DND-41 (cell line): ENCODE results near the gene DDX47.
A peak's percentile ranks its signal among the peaks of the same experiment; 100 is the strongest.

ENCODE experiments used
- ATAC-seq: fragments of 200-7000 bp; cut with Tn5 transposase; 3 replicates; pipeline ENCODE4 v1.9.1; 2021; ENCODE audit warnings: low read depth; ENCODE audit not compliant: insufficient read depth
- DNase-seq: peaks from one replicate; pipeline ENCODE4 v3.0.0-alpha.2; 2020
- H2AFZ ChIP-seq: 2 replicates; pipeline ENCODE4 v1.6.0; 2012; ENCODE audit warnings: low read depth, low read length
- H3K27ac ChIP-seq: 2 replicates; pipeline ENCODE4 v1.5.1; 2012; ENCODE audit warnings: low read length, inconsistent platforms
- H3K27me3 ChIP-seq: fragments of 200-600 bp; sonication (generic); 2 replicates; pipeline ENCODE4 v1.6.0; 2012; ENCODE audit warnings: low read length, mild to moderate bottlenecking, inconsistent platforms; ENCODE audit not compliant: insufficient read depth, poor library complexity
- H3K36me3 ChIP-seq: 2 replicates; pipeline ENCODE4 v1.5.1; 2012; ENCODE audit warnings: low read length, inconsistent platforms; ENCODE audit not compliant: insufficient read depth
- H3K4me1 ChIP-seq: 2 replicates; pipeline ENCODE4 v1.5.1; 2012; ENCODE audit warnings: mild to moderate bottlenecking, low read length; ENCODE audit not compliant: insufficient read depth
- H3K4me2 ChIP-seq: 2 replicates; pipeline ENCODE4 v1.6.0; 2012; ENCODE audit warnings: mild to moderate bottlenecking, moderate library complexity, low read length, inconsistent platforms; ENCODE audit not compliant: insufficient read depth
- H3K4me3 ChIP-seq, 2 experiments: fragments of 200-600 bp in 1 of 2; shearing (Covaris generic) in 1 of 2; 2 replicates each; pipeline ENCODE4 v1.5.1; 2012 to 2016; ENCODE audit warnings: inconsistent platforms in 2 of 2, low read length in 2 of 2, mild to moderate bottlenecking in 2 of 2, low read depth in 1 of 2, moderate library complexity in 1 of 2
- H3K79me2 ChIP-seq: 2 replicates; pipeline ENCODE4 v1.6.0; 2012; ENCODE audit warnings: low read length, inconsistent platforms; ENCODE audit not compliant: insufficient read depth
- H3K9ac ChIP-seq: 2 replicates; pipeline ENCODE4 v1.6.0; 2012; ENCODE audit warnings: low read depth, mild to moderate bottlenecking, inconsistent platforms, low read length, moderate library complexity
- H3K9me3 ChIP-seq: 2 replicates; pipeline ENCODE4 v1.5.1; 2012; ENCODE audit warnings: low read length, moderate library complexity, mild to moderate bottlenecking, inconsistent platforms; ENCODE audit not compliant: insufficient read depth, severe bottlenecking
- H4K20me1 ChIP-seq: 2 replicates; pipeline ENCODE4 v1.6.0; 2012; ENCODE audit warnings: low read length; ENCODE audit not compliant: insufficient read depth
- EZH2 ChIP-seq: IDR thresholded peaks from 3 replicates; pipeline ENCODE4 v1.6.1; 2012; ENCODE audit warnings: borderline replicate concordance, low read depth, mild to moderate bottlenecking, moderate library complexity, low read length, inconsistent platforms; ENCODE audit not compliant: severe bottlenecking
- TF ChIP-seq, protein P1 (sequence below): IDR thresholded peaks from 2 replicates; pipeline ENCODE4 v1.5.1; 2012; ENCODE audit warnings: borderline replicate concordance, low read length, moderate library complexity, mild to moderate bottlenecking; ENCODE audit not compliant: poor library complexity, severe bottlenecking; ENCODE audit errors: extremely low read depth

DDX47 gene

GRCh38 chr12:12813120-12814101 lies at the start of gene DDX47:
TSS of gene DDX47 (plus strand) at chr12:12813346. CDS start at chr12:12813368, 22 bp downstream.
- peaks cover 40% of the 10 kb centered on the region for H3K4me1 ChIP-seq
- peak within 1 kb of the TSS; percentile 93 for H3K4me2 ChIP-seq
- peak within 1 kb of the TSS; percentile 86 for H2AFZ ChIP-seq
- H3K27ac ChIP-seq, result peak within 1 kb of the TSS; percentile 79
- H3K79me2 ChIP-seq, result peaks cover 51% of the 10 kb centered on the region
- peak within 1 kb of the TSS; percentile 93 to 95 for H3K4me3 ChIP-seq
- H3K9ac ChIP-seq, result peak within 1 kb of the TSS; percentile 77
- ATAC-seq (peak; percentile 92), DNase-seq (peak; percentile 95)
- H3K9me3 ChIP-seq, result no peaks in the 10 kb centered on the region
- no peaks in the 10 kb centered on the region for H4K20me1 ChIP-seq
- H3K36me3 ChIP-seq, result peaks cover 38% of the 10 kb centered on the region
- TF ChIP-seq, protein P1, sequence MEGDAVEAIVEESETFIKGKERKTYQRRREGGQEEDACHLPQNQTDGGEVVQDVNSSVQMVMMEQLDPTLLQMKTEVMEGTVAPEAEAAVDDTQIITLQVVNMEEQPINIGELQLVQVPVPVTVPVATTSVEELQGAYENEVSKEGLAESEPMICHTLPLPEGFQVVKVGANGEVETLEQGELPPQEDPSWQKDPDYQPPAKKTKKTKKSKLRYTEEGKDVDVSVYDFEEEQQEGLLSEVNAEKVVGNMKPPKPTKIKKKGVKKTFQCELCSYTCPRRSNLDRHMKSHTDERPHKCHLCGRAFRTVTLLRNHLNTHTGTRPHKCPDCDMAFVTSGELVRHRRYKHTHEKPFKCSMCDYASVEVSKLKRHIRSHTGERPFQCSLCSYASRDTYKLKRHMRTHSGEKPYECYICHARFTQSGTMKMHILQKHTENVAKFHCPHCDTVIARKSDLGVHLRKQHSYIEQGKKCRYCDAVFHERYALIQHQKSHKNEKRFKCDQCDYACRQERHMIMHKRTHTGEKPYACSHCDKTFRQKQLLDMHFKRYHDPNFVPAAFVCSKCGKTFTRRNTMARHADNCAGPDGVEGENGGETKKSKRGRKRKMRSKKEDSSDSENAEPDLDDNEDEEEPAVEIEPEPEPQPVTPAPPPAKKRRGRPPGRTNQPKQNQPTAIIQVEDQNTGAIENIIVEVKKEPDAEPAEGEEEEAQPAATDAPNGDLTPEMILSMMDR, result peak; percentile 98
- no peak for TF ChIP-seq EZH2
- H3K27me3 ChIP-seq, result no peaks in the 10 kb centered on the region

DNA sequence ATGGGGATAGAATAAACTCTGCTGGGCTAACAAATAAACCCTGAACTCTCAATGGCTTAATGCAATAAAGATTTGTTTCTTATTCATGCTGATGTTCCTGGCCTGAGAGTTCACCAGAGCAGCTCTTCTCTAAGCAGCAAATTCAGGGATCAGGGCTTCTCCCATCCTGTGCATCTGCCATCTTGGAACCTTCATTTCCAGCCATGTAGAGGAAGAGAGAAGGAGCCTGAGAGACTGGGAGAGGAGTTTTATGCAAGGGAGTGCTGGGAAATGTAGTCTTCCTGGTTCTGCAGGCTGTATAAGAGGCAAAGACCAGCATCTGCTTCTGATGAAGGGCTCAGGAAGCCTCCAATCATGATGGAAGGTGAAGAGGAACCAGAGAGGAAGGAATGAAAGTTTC lies 48.3 kb upstream of the DDX47 start:
- no peak overlapping the region for H3K9ac ChIP-seq
- H3K4me1 ChIP-seq, result no peaks in the 10 kb centered on the region
- no peak overlapping the region for H3K27ac ChIP-seq
- no peak for TF ChIP-seq EZH2
- TF ChIP-seq, protein P1, result no peak
- H3K4me3 ChIP-seq, result no peak overlapping the region
- ATAC-seq (no peak), DNase-seq (no peak)
- H3K27me3 ChIP-seq, result no peaks in the 10 kb centered on the region
- H3K4me2 ChIP-seq, result no peak overlapping the region
- peaks cover 3% of the 10 kb centered on the region; the same call in 1 of the 2 replicates for H3K36me3 ChIP-seq
- H2AFZ ChIP-seq, result no peak overlapping the region
- no peaks in the 10 kb centered on the region for H3K79me2 ChIP-seq
- H4K20me1 ChIP-seq, result no peaks in the 10 kb centered on the region
- H3K9me3 ChIP-seq, result peaks cover 4% of the 10 kb centered on the region

DNA sequence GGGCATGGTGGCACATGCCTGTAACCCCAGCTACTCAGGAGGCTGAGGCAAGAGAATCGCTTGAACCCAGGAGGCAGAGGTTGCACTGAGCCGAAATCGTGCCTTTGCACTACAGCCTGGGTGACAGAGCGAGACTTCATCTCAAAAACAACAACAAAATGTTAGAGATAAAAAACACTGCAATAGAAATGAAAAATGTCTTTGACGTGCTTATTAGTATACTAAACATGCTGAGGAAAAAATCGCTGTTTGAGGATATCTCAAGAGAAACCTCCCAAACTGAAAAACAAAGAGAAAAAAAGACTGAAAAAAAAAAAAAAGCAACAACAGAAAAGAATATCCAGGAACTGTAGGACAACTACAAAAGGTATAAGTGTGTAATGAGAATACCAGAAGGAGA lies 42.9 kb upstream of the DDX47 start:
- TF ChIP-seq, protein P1, result no peak
- no peak for TF ChIP-seq EZH2
- no peak for ATAC-seq
- Histone ChIP-seq H3K36me3 (no peaks in the 10 kb centered on the region), H3K4me2 (no peak overlapping the region), H3K4me1 (no peaks in the 10 kb centered on the region), H3K27me3 (no peaks in the 10 kb centered on the region), H4K20me1 (no peaks in the 10 kb centered on the region), H3K9ac (no peak overlapping the region), H3K79me2 (no peaks in the 10 kb centered on the region), H3K9me3 (peaks cover 4% of the 10 kb centered on the region), H3K4me3 (no peak overlapping the region), H2AFZ (no peak overlapping the region), H3K27ac (no peak overlapping the region)
- no peak for DNase-seq
